Measurements from ENCODE around the gene HARS2.
"Not testable (repeated sequence)": the region's sequence is repeated elsewhere in the genome, so short reads cannot be mapped to it uniquely, and the experiment has no call there.

The HARS2 gene

DNA sequence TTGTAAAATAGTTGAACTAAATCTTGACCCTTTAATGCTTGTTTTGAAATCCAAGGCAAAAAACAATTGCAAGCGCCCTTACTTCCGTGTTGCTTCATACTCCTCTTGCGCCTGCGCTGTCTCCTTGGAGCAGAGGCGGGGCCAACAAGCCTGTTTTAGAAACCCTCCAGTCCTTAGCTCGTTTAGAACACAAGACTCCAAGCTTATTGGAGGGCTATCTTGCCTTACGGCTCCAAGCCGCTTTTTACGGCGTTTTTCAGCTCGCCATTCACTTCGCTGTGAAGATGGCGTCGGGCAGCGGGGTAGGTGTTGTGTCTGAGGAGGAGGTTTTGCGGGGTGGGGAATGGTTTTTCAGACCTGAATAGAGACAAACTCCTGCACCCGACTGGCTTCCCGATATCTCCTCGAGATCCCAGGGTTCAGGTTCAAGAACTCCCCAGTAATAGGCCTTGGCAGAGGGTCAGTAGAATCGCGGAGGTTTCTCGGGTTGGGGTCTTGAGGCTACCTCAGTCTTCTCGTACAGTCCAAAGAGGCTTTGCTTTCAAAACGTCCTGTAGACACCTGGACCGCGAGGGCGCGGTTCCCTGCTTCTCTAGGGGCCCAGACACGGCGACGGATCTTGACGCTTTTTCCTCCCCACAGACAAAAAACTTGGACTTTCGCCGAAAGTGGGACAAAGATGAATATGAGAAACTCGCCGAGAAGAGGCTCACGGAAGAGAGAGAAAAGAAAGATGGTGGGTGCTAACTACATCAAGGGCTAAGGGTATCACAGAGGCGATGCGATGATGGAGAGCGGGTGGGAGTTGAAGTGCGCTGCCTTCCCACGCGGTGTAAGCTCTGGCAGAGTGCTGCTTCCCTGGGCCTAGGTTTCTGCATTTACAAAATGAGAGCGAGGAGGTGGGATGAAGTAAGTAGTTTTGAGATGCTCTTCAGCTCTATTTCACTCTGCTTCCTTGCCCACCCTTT lies 9.2 kb downstream of the HARS2 start, which contains the start of gene ZMAT2:
TSS of gene ZMAT2 (plus strand) at position 271 of the 968 bp plus-strand sequence. CDS start at position 285, 14 bp downstream.
- DNase-seq, result peak; percentile 45

DNA sequence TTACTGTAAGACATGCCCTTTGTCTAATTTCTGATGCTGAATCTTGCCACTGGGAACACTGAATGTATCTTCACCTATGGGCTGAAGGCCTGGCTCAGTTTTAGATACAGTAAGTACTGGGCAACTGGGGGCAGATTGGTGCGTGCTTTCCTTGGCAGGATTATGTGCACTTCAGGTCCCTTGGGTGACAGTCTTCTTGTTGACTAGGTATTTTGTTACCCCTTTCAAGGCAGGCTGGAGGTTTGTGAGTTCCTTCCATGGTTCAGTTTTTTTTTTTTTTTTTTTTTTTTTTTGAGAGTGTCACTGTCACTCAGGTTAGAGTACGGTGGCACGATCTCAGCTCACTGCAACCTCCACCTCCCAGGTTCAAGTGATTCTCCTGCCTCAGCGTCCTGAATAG lies 16.6 kb downstream of the HARS2 start:
- DNase-seq, result no peak

DNA sequence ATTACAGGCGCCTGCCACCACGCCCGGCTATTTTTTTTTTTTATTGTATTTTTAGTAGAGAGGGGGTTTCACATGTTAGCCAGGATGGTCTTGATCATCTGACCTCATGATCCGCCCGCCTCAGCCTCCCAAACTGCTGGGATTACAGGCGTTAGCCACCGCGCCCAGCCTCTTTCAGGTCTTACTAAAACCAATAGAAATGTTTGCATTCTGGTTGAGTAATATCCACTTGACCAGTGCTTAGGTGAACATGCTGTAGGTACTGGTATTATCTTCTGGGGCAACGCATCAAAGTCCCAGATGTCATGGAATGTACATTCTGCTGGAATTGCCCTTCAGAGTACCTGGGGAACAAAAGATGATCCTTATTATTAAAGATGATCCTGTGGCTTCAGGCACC lies 17.5 kb downstream of the HARS2 start:
- DNase-seq, result not testable (repeated sequence)

DNA sequence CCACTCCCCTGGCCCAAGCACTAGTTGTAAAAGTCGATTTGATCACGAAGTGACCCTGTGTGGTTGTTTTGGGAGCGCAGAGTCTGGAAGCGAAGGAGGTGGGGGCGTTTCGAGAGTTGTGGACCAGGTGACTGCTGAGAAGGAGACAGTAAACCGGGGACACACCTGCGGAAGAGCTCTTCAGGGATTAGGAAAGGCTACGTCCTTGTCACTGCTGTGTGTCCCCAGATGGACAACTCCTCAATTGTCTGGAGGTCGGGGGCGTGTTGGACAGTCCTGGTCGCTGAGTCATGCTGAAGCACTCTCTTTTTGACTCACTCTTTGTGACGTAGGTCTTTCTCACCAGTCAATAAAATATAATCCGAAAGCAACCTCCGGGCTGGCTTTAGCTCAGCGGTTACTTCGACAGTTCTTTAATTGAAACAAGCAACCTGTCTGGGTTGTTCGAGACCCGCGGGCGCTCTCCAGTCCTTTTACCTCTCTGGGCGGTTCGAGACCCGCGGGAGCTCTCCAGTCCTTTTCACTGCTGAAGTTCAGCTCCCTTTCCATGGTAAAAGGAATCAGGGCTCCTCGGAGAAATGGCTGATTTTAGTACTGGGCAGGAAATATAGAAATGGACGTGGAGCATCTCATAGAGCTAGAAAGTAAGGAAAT lies 19.8 kb downstream of the HARS2 start:
- peak; percentile 18 for DNase-seq

DNA sequence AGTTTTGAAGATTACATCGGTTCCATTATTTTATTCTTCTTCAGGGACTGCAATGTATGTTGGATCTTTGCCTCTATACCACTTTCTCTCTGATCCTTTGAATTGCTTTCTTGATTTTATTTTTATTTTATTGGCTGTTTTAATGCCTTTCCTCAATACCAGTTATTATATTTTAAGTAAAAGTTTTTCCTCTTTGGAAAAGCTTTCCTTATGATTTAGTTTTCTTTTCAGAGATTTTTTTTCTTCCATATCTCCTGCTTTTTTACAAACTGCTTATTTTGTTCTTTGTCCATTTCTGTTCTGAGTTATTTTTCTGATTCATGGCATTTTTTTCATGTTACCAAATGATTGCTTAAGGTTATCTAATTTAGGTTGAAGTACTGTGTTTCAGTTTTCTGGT lies 20.5 kb downstream of the HARS2 start:
- no peak for DNase-seq

DNA sequence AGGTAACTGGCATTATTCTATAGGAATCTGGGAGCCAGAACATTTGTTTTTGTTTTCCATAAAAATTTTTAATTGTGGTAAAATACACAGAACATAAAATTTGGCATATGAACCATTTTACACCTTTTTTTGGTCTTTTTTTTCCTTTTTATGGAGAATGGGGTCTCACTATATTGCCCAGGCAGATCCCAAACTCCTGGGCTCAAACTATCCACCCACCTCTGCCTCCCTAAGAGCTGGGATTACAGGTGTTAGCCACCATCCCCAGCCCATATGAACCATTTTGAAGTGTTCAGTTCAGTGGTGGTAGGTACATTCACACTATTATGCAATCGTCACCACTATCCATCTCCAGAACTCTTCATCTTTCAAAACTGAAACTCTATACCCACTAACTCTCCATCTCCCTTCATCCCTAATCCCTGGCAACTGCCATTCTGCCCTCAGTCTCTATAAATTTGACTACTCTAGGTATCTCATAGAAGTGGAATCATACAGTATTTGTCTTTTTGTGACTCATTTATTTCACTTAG lies 22.4 kb downstream of the HARS2 start:
- no peak for DNase-seq

DNA sequence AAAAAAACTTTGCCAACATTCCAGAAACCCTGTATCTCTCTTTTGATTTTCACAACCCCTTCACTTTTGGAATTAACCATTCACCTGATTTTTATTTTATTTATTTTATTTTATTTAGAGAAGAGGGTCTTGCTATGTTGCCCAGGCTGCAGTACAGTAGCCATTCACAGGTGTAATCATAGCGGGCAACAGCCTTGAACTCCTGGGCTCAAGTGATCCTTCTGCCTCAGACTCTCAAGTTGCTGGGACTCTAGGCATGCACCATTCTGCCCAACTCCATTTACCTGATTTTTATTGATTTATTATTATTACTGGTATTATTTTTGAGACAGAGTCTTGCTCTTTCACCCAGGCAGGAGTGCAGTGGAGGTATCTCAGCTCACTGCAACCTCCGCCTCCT lies 25.0 kb downstream of the HARS2 start:
- DNase-seq, result not testable (repeated sequence)

DNA sequence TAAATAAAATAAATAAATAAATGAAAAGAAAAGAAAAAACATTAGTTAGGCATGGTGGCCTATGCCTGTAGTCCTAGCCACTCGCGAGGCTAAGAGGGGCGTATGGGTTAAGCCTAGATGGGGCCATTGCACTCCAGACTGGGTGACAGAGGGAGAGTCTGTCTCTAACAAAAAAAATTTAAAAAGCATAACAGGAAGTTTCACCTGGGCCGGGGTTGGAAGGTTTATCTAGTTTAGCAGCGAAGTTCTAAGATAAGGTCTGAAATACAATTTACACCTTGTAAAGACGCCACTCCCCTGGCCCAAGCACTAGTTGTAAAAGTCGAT lies 27.0 kb downstream of the HARS2 start:
- no peak for DNase-seq

DNA sequence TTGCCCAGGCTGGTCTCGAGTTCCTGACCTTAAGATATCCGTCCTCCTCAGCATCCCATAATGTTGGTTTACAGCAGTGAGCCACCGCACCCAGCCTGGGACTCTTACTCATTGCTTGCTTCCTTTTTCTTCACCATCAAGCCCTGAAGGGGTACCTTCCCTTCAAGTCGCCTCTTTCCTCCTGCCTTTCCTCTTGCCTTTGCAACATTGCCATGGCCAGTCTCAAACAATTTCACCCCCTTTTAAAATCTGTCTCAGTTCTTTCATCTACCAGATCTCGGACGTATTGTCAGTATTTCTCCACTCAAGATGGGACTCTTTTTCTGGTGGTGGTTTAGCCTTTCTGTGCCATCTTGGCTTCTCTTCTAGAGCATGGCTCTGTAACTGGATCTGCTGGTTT lies 29.5 kb downstream of the HARS2 start:
- DNase-seq, result not testable (repeated sequence)

DNA sequence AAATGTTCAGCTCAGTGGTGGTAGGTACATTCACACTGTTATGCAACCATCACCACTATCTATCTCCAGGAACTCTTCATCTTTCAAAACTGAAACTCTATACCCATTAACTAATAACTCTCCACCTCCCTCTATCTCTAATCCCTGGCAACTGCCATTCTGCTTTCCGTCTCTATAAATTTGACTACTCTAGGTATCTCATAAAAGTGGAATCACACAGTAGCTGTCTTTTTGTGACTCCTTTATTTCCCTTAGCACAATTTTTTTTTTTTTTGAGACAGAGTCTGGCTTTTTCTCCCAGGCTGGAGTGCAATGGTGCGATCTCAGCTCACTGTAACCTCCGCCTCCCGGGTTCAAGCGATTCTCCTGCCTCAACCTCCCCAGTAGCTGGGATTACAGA lies 30.1 kb downstream of the HARS2 start:
- not testable (repeated sequence) for DNase-seq

DNA sequence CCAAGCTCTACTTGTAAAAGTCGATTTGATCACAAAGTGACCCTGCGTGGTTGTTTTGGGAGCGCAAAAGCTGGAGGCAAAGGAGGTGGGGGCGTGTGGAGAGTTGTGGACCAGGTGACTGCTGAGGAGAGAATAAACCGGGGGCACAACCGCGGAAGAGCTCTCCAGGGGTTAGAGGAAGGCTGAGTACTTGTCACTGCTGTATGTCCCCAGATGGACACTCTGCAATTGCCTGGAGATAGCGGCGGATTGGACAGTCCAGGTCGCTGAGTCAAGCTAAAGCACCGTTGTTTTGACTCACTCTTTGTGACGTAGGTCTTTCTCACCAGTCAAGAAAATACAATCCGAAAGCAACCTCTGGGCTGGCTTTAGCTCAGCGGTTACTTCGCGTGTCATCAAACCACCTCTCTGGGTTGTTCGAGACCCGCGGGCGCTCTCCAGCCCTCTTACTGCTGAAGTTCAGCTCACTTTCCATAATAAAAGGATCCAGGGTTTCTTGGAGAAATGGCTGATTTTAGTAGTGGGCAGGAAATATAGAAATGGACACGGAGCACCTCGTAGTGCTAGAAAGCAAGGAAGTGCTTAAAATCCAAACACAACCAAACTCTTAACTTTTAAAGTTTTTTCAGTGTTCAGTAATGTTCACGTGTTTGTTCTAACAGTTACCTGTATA lies 34.7 kb downstream of the HARS2 start:
- peak; percentile 16 for DNase-seq

DNA sequence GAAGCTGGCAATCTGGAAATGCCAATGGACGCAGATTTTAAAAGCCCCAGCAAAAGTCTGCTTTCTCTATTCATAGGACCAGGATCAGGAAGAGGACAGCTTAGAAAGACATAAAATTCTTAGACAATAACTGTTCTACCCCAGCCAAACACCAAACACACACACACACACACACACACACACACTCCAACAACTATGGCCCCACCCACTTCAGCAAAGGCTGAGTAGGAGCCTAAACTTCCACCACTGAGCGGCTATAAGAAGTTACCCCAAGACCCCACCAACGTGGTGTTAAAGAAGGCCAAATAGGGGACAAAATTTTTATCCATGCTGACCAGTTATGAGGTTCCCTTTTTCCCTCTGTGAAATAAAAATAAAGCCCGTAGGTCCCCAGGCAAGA lies 41.8 kb downstream of the HARS2 start:
- no peak for DNase-seq

DNA sequence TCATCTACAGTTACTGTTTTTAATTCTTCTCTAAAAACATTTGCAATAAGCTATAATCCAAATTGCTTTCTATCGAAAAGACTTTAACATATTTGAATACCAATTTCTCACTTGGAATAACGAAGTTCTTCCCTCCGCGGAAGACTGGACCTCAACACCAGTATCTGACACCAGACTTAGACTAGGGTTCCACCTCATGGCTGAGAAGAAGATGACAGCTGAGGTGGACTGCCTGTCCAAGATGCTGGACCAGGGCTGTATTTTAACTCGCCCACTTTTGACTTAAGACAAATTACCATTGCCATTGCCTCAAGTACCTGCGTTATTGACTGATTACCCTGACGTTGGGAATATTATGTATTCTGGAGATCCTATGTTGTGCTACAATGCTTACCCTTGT lies 43.1 kb downstream of the HARS2 start:
- no peak for DNase-seq

DNA sequence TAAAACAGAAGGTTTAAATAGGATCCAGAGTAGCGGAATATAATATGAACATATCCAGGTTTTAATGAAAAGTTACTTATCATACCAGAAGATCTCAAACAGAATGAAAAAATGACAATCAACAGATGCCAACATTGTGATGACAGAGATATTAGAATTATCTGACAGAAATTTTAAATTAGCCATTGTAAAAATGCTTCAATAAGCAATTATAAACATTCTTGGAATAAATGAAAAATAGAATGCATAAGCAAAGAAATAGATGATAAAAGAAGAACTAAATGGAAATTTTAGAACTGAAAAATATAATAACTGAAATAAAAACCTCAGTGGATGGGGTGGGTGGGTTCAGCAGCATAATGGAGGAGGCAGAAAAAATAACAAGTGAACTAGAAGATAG lies 46.2 kb downstream of the HARS2 start:
- no peak for DNase-seq

DNA sequence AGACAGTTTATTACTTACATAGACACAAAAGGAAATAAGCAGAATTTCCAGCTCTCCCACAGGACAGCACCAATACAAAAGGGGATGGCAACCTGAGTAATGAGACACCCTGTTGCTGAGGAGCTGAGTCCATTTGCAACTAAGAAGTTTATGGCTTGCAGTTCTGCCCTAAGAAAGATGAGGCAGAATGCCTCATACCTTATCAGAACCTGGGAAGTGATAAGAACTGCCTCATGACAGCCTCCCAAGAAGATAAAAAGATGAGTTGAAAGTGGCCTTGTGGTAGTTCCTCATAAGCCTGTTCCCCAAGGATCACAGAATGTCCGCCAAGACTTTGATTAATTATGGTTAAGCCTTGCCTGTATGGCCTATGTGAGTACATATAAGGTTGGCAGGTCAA lies 50.7 kb downstream of the HARS2 start:
- DNase-seq, result no peak
